Activated B cell treated with CpG ODN at 0.5 μM for 24 hours (primary cell): ENCODE data around the gene ANO2. TPM values are rescaled to one million over a fixed set of nuclear protein-coding genes. Genes with fewer than 3 reads are reported as not detected.
"Not testable (repeated sequence)": the region's sequence is repeated elsewhere in the genome, so short reads cannot be mapped to it uniquely, and the experiment has no call there.

Experiments used
- ATAC-seq: fragments of 200-7000 bp; cut with Tn5 transposase; one replicate; pipeline ENCODE4 v1.10.0; 2021; ENCODE audit warnings: low read depth, mild to moderate bottlenecking, moderate library complexity
- CTCF ChIA-PET: fragments of 350-600 bp; sonication (Branson Sonifier 250); formaldehyde crosslinking; loops from one replicate; lab custom pipeline; 2021; ENCODE audit warnings: antibody characterized with exemption; lab: Charles Lee
- POLR2A ChIA-PET: fragments of 350-600 bp; sonication (Branson Sonifier 250); formaldehyde crosslinking; loops from one replicate; lab custom pipeline; 2021; ENCODE audit warnings: antibody characterized with exemption; lab: Charles Lee
- DNase-seq: peaks from one replicate; pipeline ENCODE4 v3.0.0; 2022
- H3K27ac Mint-ChIP-seq: one replicate; pipeline ENCODE4 v1.8.0; 2020; ENCODE audit warnings: mixed read lengths
- H3K27me3 Mint-ChIP-seq: one replicate; pipeline ENCODE4 v1.8.0; 2021; ENCODE audit warnings: mixed read lengths
- H3K36me3 Mint-ChIP-seq: one replicate; pipeline ENCODE4 v1.8.0; 2021; ENCODE audit warnings: low read depth, mixed read lengths
- H3K4me1 Mint-ChIP-seq: one replicate; pipeline ENCODE4 v1.8.0; 2021; ENCODE audit warnings: mixed read lengths
- H3K4me3 Mint-ChIP-seq: one replicate; pipeline ENCODE4 v1.8.0; 2020; ENCODE audit warnings: mild to moderate bottlenecking, mixed read lengths
- H3K9me3 Mint-ChIP-seq: one replicate; pipeline ENCODE4 v1.8.0; 2020; ENCODE audit warnings: mixed read lengths
- CTCF ChIP-seq: fragments of 200-600 bp; IDR thresholded peaks from one replicate; pipeline ENCODE4 v1.8.0; 2022; ENCODE audit warnings: antibody characterized with exemption, mild to moderate bottlenecking
- intact Hi-C: fragments of 100-400 bp; cut with micrococcal nuclease; formaldehyde crosslinking; loops from one replicate; pipeline ENCODE4 v1.15.1; 2024
- total RNA-seq: library from RNA; stranded (reverse); gene quantifications from 2 replicates; pipeline ENCODE4 v1.2.3, GENCODE V29; 2022

ANO2 gene
- total RNA-seq, 1 donor from 2014 or later = not detected

GRCh38 chr12:5665615-5666014 lies 279.4 kb downstream of the ANO2 start:
- H3K4me3 Mint-ChIP-seq = no peak overlapping the region
- H3K27me3 Mint-ChIP-seq = no peaks in the 10 kb centered on the region
- H3K4me1 Mint-ChIP-seq = no peaks in the 10 kb centered on the region
- DNase-seq = no peak
- intact Hi-C loops = no loop called here
- ATAC-seq = no peak
- H3K9me3 Mint-ChIP-seq = no peaks in the 10 kb centered on the region
- no peak for TF ChIP-seq CTCF
- H3K27ac Mint-ChIP-seq = no peak overlapping the region
- H3K36me3 Mint-ChIP-seq = no peaks in the 10 kb centered on the region
- POLR2A ChIA-PET = no interaction called here
- CTCF ChIA-PET = no interaction called here

- no peak for TF ChIP-seq CTCF
- DNase-seq (no peak), ATAC-seq (no peak)
- Mint-ChIP-seq H3K9me3 (no peaks in the 10 kb centered on the region), H3K27ac (no peak overlapping the region), H3K4me1 (no peaks in the 10 kb centered on the region), H3K36me3 (no peaks in the 10 kb centered on the region), H3K4me3 (no peak overlapping the region), H3K27me3 (no peaks in the 10 kb centered on the region)
- intact Hi-C loops = no loop called here
- ChIA-PET CTCF (no interaction called here), POLR2A (no interaction called here)
These were observed 283.2 kb downstream of the ANO2 start for GRCh38 chr12:5661811-5662210.

- intact Hi-C loops = no loop called here
- ATAC-seq = no peak
- no peak for DNase-seq
- Mint-ChIP-seq H3K36me3 (no peaks in the 10 kb centered on the region), H3K9me3 (no peaks in the 10 kb centered on the region), H3K27me3 (no peaks in the 10 kb centered on the region), H3K27ac (no peak overlapping the region), H3K4me1 (no peaks in the 10 kb centered on the region), H3K4me3 (no peak overlapping the region)
- no peak for TF ChIP-seq CTCF
- ChIA-PET POLR2A (no interaction called here), CTCF (no interaction called here)
These were observed 284.8 kb downstream of the ANO2 start for GRCh38 chr12:5660238-5660637.

GRCh38 chr12:5658339-5658941 lies 286.6 kb downstream of the ANO2 start:
- H3K36me3 Mint-ChIP-seq, H3K27me3 Mint-ChIP-seq, ATAC-seq, H3K4me3 Mint-ChIP-seq, DNase-seq, H3K27ac Mint-ChIP-seq, POLR2A ChIA-PET, H3K9me3 Mint-ChIP-seq, intact Hi-C loops, CTCF ChIA-PET, H3K4me1 Mint-ChIP-seq: not testable (repeated sequence)

- H3K36me3 Mint-ChIP-seq = no peaks in the 10 kb centered on the region
- H3K9me3 Mint-ChIP-seq = no peaks in the 10 kb centered on the region
- H3K27me3 Mint-ChIP-seq = no peaks in the 10 kb centered on the region
- DNase-seq (no peak), ATAC-seq (no peak)
- intact Hi-C loops = no loop called here
- CTCF ChIA-PET = no interaction called here
- no peak overlapping the region for H3K27ac Mint-ChIP-seq
- no peak overlapping the region for H3K4me3 Mint-ChIP-seq
- TF ChIP-seq CTCF = no peak
- no peaks in the 10 kb centered on the region for H3K4me1 Mint-ChIP-seq
- POLR2A ChIA-PET = no interaction called here
These were observed 288.2 kb downstream of the ANO2 start for GRCh38 chr12:5656836-5657235.

- intact Hi-C loops = no loop called here
- no peak for ATAC-seq
- Mint-ChIP-seq H3K27ac (no peak overlapping the region), H3K4me3 (no peak overlapping the region), H3K27me3 (no peaks in the 10 kb centered on the region), H3K9me3 (no peaks in the 10 kb centered on the region), H3K4me1 (no peaks in the 10 kb centered on the region), H3K36me3 (no peaks in the 10 kb centered on the region)
- CTCF ChIA-PET = no interaction called here
- DNase-seq = no peak
- TF ChIP-seq CTCF = no peak
- POLR2A ChIA-PET = no interaction called here
These were observed 289.9 kb downstream of the ANO2 start for GRCh38 chr12:5655120-5655519.
